ENCODE measurements around the gene BTNL2. TPM values are rescaled to one million over a fixed set of nuclear protein-coding genes. Genes with fewer than 3 reads are reported as not detected.
A peak's percentile ranks its signal among the peaks of the same experiment; 100 is the strongest.
"Not testable (repeated sequence)": the region's sequence is repeated elsewhere in the genome, so short reads cannot be mapped to it uniquely, and the experiment has no call there.

BTNL2 gene
- total and polyA plus RNA-seq, 2 experiments from 2014 or later: 0.62 TPM; not detected in 1

DNA sequence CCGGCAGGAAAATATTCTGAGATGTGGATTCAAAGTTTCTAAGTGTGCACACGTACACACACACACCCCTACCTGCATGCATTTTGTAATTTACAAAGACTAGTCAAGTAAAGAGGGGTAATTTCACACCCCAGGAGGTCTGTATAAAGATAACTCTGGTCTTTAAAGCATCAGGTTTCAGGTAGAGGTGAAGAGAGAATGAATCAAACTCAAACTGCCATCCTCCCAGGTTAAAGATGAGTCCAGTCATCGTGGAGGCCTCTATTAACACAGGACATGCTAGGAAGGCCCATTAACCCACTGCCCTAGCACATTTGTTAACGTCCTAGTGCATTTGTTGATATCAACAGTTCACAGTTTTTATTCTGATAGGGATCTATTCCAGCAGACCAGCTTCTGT, 29.2 kb upstream of the BTNL2 start:
- H4K20me1 ChIP-seq (ENCODE audit: insufficient read depth, poor library complexity, severe bottlenecking): no peaks in the 10 kb centered on the region
- no peaks in the 10 kb centered on the region for H3K9me3 ChIP-seq (ENCODE audit: low read depth)
- no peaks in the 10 kb centered on the region for H3K9me2 ChIP-seq (replicated peaks; ENCODE audit: insufficient read depth)
- no peaks in the 10 kb centered on the region for H3K79me2 ChIP-seq
- H3K27ac ChIP-seq: no peak overlapping the region
- no peaks in the 10 kb centered on the region for H3K4me1 ChIP-seq (ENCODE audit: insufficient read depth)
- no peak for DNase-seq (ENCODE audit: low spot score)
- TF ChIP-seq, protein P1, sequence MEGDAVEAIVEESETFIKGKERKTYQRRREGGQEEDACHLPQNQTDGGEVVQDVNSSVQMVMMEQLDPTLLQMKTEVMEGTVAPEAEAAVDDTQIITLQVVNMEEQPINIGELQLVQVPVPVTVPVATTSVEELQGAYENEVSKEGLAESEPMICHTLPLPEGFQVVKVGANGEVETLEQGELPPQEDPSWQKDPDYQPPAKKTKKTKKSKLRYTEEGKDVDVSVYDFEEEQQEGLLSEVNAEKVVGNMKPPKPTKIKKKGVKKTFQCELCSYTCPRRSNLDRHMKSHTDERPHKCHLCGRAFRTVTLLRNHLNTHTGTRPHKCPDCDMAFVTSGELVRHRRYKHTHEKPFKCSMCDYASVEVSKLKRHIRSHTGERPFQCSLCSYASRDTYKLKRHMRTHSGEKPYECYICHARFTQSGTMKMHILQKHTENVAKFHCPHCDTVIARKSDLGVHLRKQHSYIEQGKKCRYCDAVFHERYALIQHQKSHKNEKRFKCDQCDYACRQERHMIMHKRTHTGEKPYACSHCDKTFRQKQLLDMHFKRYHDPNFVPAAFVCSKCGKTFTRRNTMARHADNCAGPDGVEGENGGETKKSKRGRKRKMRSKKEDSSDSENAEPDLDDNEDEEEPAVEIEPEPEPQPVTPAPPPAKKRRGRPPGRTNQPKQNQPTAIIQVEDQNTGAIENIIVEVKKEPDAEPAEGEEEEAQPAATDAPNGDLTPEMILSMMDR (IDR thresholded peaks at IDR 0.05; ENCODE audit: poor library complexity): no peak
- TF ChIP-seq EZH2 (IDR thresholded peaks at IDR 0.05; ENCODE audit: borderline replicate concordance): no peak
- TF ChIP-seq EZH2phosphoT487 (IDR thresholded peaks at IDR 0.05; ENCODE audit: low read depth, severe bottlenecking, unreplicated experiment): no peak
- no peak overlapping the region for H2AFZ ChIP-seq
- no peaks in the 10 kb centered on the region for H3K27me3 ChIP-seq
- 71% methylated on average over 4 of the region's 4 CpGs for WGBS (ENCODE audit: low lambda C conversion rate, missing lambda C conversion rate)
- no peaks in the 10 kb centered on the region for H3K36me3 ChIP-seq (replicated peaks; ENCODE audit: insufficient read depth, low read depth)
- H3K4me3 ChIP-seq: no peak overlapping the region
- H3K4me2 ChIP-seq: no peak overlapping the region

DNA sequence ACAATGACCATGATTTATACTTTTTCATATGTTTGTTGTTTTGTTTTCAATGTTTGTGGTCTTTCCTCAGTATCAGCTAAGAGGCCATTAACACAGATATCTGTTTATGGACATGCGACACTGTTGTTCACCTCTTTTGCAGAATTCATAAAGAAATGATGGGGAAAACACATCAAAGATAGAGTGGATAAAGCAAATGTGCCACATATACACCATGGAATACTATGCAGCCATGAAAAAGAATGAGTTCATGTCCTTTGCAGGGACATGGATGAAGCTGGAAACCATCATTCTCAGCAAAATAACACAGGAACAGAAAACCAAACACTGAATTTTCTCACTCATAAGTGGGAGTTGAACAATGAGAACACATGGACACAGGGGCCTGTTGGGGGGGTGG, 27.0 kb upstream of the BTNL2 start:
- H3K27me3 ChIP-seq; H3K4me3 ChIP-seq; H3K9me2 ChIP-seq (replicated peaks; ENCODE audit: insufficient read depth); H3K4me1 ChIP-seq (ENCODE audit: insufficient read depth); H3K4me2 ChIP-seq; H3K36me3 ChIP-seq (replicated peaks; ENCODE audit: insufficient read depth, low read depth); H3K27ac ChIP-seq; H2AFZ ChIP-seq; H3K9me3 ChIP-seq (ENCODE audit: low read depth); DNase-seq (ENCODE audit: low spot score); H4K20me1 ChIP-seq (ENCODE audit: insufficient read depth, poor library complexity, severe bottlenecking); H3K79me2 ChIP-seq: not testable (repeated sequence)
- WGBS (ENCODE audit: low lambda C conversion rate, missing lambda C conversion rate): 93% methylated on average over 1 of the region's 1 CpG

DNA sequence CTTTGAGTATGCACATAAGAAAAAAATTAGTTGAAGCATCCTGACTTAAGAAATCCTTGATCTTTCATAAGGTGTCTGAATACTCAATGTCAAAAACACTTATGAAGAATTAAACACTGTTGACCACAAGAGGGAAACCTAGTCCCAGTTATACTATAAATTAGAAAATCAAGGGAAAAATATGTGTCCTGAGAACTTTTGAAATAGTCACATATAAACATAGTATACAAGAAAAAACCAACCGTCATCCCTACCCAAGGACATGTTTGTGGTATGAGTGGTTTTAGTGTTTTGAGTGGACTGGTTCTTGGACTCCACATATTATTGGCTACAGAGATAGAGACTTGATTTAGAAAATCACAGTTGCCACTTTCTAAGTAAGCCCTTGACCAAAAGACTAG, 25.1 kb upstream of the BTNL2 start:
- TF ChIP-seq EZH2phosphoT487 (IDR thresholded peaks at IDR 0.05; ENCODE audit: low read depth, severe bottlenecking, unreplicated experiment): no peak
- TF ChIP-seq, protein P1 (IDR thresholded peaks at IDR 0.05; ENCODE audit: poor library complexity): peak; percentile 73
- H3K9me2 ChIP-seq (replicated peaks; ENCODE audit: insufficient read depth): no peaks in the 10 kb centered on the region
- H4K20me1 ChIP-seq (ENCODE audit: insufficient read depth, poor library complexity, severe bottlenecking): no peaks in the 10 kb centered on the region
- WGBS (ENCODE audit: low lambda C conversion rate, missing lambda C conversion rate): 6% methylated on average over 1 of the region's 1 CpG
- peak; percentile 55 for DNase-seq (ENCODE audit: low spot score)
- H3K4me1 ChIP-seq (ENCODE audit: insufficient read depth): no peaks in the 10 kb centered on the region
- no peaks in the 10 kb centered on the region for H3K36me3 ChIP-seq (replicated peaks; ENCODE audit: insufficient read depth, low read depth)
- H3K4me3 ChIP-seq: no peak overlapping the region
- H3K4me2 ChIP-seq: no peak overlapping the region
- H3K27ac ChIP-seq: no peak overlapping the region
- no peaks in the 10 kb centered on the region for H3K9me3 ChIP-seq (ENCODE audit: low read depth)
- H3K79me2 ChIP-seq: no peaks in the 10 kb centered on the region
- H2AFZ ChIP-seq: no peak overlapping the region
- no peaks in the 10 kb centered on the region for H3K27me3 ChIP-seq

DNA sequence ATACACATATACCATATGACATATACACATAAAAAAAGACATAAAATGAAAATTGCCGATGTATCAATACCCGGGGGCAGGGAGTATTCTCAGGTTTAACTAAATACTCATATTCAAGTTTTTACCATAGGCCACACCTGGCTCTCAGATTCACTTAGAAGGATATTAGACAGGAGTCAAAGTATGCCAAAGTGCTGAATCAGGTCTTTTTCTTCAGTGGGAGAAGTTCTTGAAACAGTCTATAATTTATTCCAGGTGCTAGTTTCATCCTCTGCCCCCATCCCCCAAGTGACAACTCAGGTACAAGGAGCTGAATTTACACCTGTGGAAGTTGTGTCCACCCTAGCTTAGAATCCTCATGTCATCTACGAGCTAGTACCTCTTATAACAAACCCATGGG, 24.2 kb upstream of the BTNL2 start:
- Histone ChIP-seq H3K27ac (no peak overlapping the region), H3K36me3 (replicated peaks; ENCODE audit: insufficient read depth, low read depth) (no peaks in the 10 kb centered on the region), H3K4me2 (no peak overlapping the region), H3K9me3 (ENCODE audit: low read depth) (no peaks in the 10 kb centered on the region), H4K20me1 (ENCODE audit: insufficient read depth, poor library complexity, severe bottlenecking) (no peaks in the 10 kb centered on the region), H3K9me2 (replicated peaks; ENCODE audit: insufficient read depth) (no peaks in the 10 kb centered on the region), H2AFZ (no peak overlapping the region), H3K4me1 (ENCODE audit: insufficient read depth) (no peaks in the 10 kb centered on the region), H3K4me3 (no peak overlapping the region), H3K79me2 (no peaks in the 10 kb centered on the region), H3K27me3 (no peaks in the 10 kb centered on the region)
- DNase-seq (ENCODE audit: low spot score): no peak
- 81% methylated on average over 3 of the region's 3 CpGs for WGBS (ENCODE audit: low lambda C conversion rate, missing lambda C conversion rate)
- TF ChIP-seq EZH2phosphoT487 (IDR thresholded peaks at IDR 0.05; ENCODE audit: low read depth, severe bottlenecking, unreplicated experiment): no peak
- TF ChIP-seq EZH2 (IDR thresholded peaks at IDR 0.05; ENCODE audit: borderline replicate concordance): no peak
- TF ChIP-seq, protein P1 (IDR thresholded peaks at IDR 0.05; ENCODE audit: poor library complexity): no peak

All from hepatocyte (in vitro differentiated cells).